HTR-8/SVneo (cell line): ENCODE results near the gene LANCL3.

Experiments
- DNase-seq: peaks from one replicate; pipeline ENCODE4 v3.0.0; 2011; ENCODE audit warnings: low spot score, mixed read lengths; ENCODE audit not compliant: insufficient read length
- FAIRE-seq: peaks from 2 replicates; lab custom pipeline; 2011; peaks lifted over from hg19 to GRCh38; lab: Jason Lieb, UNC

The LANCL3 gene

DNA sequence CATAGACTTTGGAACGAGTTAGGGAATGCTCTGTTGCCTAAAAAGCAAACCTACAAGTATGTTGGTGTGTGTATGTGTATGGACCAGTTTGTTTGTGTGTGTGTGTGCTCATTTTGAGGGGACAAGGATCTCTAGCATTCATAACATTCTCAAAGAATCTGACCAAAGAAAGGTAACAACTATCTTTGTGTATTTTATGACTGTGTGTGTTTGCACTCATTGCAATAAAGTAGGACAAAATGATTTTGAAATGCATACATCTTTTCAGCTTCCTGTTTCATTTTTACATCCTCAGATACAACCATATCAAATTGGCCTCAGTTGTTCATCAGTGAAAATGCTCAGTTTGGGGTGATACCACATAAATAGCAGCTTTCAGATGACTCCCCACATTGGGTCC lies 105.8 kb downstream of the LANCL3 start:
- no peak for FAIRE-seq
- DNase-seq, result no peak

DNA sequence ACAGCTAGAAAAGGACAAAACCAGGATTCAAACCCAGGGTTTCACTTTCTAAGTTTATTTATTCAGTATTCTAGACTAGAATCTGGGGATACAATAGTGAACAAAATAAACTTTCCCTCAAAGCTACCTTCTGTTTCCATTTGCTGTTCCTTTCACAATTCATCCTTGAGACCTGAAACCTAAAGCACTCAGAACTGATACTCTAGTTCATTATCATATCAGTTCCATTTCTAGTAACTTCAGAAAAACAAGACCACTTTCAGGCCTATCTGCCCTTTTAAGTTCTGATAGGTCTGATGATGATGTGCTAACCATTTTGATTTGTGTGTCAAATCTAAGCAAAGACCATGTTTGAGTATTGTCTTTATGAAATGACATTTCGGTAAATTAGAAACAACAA lies 106.3 kb downstream of the LANCL3 start:
- no peak for DNase-seq
- FAIRE-seq, result no peak

GRCh38 chrX:37678574-37678973 lies 107.1 kb downstream of the LANCL3 start:
- no peak for DNase-seq
- no peak for FAIRE-seq

- FAIRE-seq, result no peak
- no peak for DNase-seq
These were observed 107.8 kb downstream of the LANCL3 start for GRCh38 chrX:37679230-37679629.

DNA sequence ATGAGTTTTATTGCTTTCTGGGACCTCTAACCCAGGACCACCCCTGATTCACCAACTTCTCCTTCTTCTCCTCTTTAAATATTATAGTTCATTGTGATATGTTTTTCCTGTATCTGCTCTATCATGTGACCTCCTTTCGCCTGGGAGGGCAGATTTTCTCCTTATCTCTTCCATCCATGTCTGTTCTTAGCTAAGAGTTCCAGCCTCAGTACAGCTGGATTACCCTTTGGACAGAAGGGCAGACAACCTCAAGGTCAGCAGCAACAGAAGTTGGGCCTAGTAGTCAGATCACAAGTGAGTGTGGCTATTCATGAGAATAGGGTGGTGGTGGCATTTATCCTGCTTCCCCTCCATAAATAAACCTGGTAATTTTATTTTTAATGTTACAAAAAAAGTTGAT lies 108.4 kb downstream of the LANCL3 start:
- no peak for DNase-seq
- FAIRE-seq, result no peak

DNA sequence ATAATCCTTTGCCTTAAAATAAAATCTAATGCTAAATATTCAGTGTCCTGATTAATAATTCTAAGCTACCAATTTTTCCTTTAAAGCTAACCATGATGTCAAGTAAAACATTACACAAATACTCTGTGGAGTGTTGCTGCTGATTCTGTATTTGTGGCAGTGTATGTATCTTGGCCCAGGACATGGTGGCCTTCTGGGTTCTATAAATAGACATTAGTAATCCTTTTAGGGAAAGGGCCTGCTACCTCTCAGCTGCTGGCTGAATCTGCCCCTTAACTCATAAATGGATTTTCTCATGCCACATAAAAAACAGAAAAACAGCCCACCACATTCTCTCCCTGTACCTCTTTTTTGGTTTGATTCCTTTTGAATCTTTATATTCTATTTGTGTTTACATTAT lies 113.0 kb downstream of the LANCL3 start:
- DNase-seq, result no peak
- FAIRE-seq, result no peak

GRCh38 chrX:37684973-37685372 lies 113.5 kb downstream of the LANCL3 start:
- DNase-seq, result no peak
- no peak for FAIRE-seq

DNA sequence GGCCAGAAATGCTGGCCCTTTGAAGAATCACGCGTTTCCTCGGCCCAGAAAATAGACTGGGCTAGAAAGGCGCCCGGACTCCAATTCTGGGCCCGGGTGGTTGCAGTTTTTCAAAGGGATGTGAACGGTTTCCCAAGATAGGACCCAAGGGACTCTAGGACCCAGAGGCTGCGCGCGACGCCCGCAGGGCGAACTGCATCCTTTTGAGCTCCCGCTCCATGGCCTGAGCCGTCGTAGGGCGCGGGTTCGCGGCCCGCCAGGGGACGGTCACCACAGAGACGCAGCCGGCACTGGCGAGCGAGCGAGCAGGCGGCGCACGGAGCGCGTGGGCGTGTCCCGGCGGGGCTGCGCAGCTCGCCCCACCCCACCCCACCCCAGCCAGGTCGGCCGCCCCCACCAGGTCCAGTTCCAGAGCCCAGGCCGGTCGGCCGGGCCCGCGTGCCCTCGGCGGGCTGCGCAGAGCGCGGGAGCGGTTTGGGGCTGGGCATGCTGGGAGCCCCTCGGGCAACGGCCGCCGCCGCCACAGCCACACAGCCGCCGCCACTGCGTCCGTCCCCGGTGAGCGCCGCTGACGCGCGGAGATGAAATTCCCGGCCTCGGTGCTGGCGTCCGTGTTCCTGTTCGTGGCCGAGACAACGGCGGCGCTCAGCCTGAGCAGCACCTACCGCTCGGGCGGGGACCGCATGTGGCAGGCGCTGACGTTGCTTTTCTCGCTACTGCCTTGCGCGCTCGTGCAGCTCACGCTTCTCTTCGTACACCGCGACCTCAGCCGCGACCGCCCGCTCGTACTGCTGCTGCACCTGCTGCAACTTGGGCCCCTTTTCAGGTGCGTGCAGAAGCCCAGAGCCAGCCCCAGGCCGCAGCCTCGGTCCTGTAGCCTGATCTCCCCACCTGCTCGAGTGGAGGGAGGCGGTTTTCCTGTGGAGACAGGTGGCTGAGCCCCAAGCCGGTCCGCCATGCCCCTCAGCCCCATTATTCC lies 114.2 kb downstream of the LANCL3 start, which contains the start of gene XK:
Gene XK, plus strand, starts transcription at position 411 of the 979 bp plus-strand sequence. Its CDS starts 171 bp downstream, at position 582.
- FAIRE-seq (peak; percentile 69), DNase-seq (peak; percentile 5)

DNA sequence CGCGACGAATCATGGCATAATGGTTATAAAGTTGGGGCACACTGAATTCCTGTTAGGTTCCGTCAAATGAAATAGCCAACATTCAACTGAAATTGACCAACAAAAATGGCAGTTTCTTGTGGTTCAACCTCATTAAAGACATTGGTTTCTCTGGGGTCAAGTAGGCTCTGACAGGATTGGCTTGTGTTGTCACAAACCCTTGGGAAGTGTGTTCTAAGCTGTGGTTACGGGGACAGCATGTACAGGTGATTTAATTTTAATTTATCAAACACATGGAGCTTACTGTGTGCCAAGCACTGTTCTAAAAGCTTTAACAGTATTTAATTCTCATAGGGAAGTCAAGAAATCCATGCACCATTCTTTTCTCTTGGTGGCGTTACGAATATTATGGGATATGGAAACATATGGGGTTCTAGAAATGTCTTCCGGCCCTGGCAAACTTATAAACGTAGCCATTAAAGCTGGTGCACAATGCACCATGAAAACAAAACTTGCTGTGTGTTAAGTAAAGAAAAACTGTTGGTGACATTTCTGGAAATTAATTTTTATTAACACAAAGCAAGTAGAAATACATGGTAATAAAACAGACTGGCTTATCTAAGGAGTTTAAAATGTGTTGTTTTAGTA lies 115.0 kb downstream of the LANCL3 start:
- no peak for DNase-seq
- no peak for FAIRE-seq

- FAIRE-seq (no peak), DNase-seq (no peak)
These were observed 115.5 kb downstream of the LANCL3 start for GRCh38 chrX:37686996-37687395.

DNA sequence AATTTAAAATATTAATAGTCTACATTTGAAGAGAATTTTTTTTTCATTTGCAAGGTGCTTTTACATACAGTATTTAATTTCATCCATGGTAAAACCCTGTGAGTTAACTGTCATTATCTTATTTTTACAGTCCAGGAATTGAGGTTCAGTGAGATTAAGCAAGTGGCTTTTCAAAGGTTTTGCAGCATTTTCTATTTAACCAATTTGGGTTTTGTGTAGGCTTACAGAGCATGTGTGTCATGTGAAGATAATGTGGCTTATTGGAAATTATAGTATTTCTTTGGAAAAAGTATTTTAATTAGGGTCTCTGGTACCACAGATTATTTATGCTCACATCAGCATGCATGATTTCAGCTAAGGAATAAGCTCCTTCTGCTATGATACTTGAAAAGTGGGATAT lies 118.7 kb downstream of the LANCL3 start:
- FAIRE-seq, result no peak

GRCh38 chrX:37692918-37693317 lies 121.5 kb downstream of the LANCL3 start:
- FAIRE-seq, result no peak
- DNase-seq, result no peak

More for the DNA sequence above, 118.7 kb downstream of the LANCL3 start:
- no peak for DNase-seq

DNA sequence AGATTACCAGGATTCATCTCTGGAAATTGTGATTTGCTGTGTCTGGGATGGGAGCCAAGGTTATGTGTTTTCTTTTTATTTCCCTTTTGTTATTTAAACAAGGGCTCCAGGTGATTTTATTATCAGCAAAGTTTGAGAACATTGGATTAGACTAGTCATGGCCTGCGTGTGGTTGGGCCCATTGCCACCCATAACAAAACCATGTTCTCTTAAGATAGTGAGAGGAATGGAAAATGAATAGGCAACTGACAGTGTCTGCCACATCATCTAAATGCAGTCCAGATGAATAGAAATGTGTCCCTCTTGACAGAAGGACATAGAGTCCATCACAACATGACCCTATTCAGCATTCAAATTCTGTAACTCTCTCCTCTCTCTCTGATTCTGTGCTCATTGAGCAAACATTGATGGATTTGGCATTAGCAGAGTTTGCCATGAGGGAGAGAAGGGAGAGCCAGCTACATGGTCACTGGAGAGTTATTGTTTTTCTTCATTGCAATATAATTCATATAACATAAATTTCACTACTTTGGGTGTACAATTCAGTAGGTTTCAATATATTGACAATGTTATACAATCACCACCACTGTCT lies 125.8 kb downstream of the LANCL3 start:
- no peak for DNase-seq
- FAIRE-seq, result no peak

GRCh38 chrX:37701588-37701987 lies 130.1 kb downstream of the LANCL3 start:
- DNase-seq (no peak), FAIRE-seq (no peak)

GRCh38 chrX:37711991-37712390 lies 140.5 kb downstream of the LANCL3 start:
- FAIRE-seq, result no peak
- DNase-seq, result no peak

DNA sequence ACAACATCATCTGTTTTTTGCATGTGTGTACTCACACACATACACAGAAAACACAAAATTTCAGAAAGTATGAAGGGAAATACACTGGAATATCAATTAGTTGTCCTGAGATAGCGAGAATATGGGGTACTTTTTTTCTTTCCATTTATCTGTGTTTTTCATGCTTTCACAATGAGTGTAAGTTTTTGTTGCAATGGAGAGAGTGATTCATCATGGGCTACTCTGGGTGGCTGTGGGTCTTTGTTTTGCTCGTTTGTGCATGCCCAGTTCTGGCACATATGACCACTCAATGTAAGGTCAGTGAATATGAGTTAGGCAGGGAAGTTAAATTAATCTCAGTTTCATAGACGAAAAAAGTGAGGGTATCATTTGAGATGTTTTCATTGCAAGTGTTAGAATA lies 141.0 kb downstream of the LANCL3 start:
- FAIRE-seq (no peak), DNase-seq (no peak)

DNA sequence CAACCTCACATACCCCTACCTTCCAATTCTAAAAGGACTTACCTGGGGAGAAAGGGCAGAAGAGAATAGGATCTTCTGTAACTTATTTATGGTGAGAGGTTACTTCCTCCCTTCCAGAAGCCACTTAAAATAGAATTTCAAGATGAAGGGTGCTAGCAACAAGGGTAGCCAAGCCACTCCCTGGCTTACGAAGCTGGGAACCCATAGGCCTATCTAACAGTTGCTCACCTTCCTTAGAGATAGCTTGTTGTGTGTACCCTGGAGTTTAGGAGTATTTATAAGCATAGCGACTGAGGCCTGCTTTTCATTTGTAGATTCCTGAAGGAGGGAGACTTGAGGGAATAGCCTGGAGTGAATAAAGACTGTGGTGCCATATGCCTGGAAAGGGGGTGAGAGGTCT lies 143.0 kb downstream of the LANCL3 start:
- no peak for FAIRE-seq

GRCh38 chrX:37716602-37717001 lies 145.1 kb downstream of the LANCL3 start:
- FAIRE-seq (no peak), DNase-seq (no peak)

More for the DNA sequence above, 143.0 kb downstream of the LANCL3 start:
- no peak for DNase-seq

DNA sequence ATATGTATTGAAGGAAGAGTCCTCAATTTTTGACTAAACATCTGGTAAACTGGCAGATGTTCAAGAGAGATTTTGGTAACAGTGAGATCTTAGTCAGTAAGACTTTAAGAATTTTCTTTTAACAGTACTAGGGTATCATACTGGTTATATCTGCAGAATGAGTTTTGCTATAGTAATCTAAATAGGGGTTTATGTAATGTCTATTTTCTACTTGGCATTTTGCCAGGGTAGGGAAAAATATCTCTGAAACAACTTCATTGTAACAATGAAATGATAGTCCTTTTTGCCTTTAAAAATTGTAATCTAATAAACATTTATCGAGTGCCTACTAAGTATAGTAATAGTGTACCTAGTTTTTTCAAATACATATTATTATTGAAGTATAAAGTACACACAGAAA lies 146.2 kb downstream of the LANCL3 start:
- DNase-seq, result no peak
- no peak for FAIRE-seq

DNA sequence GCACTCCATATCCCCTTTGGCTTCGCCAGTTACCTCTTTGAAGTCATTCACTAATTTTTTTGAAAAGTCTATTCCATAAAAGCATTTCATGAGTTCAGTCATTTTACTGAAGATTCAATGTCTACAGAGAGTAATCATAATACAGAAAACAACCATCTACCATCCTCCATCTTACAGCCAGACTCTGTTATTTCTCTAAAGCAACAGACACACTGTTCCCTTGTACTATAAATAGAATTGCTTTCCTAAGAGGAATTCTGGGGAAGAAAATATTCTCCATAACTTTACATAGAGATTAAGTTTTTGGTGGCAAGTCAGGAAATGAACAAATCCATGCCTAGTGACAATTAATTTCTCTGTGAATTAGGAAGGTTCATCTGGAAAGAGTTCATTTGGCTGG lies 151.1 kb downstream of the LANCL3 start:
- no peak for DNase-seq
- no peak for FAIRE-seq

DNA sequence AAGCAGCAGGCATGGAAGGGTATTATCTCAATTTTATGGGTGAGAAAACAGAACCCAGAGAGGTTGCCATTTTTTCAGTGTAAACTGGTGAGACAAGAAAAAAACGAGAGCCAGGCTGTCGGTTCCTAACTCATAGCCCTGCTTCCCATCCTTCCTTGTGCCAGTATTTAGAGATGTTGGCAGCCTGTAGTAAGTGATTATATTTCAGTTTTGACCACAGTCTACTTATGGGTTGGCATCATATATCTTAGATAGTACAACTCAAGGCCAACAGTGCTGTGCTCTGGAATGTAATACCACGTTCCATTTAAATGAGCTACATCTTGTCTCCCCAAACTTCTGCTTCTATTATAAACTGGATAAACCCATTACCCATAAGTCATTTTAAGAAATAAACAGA lies 154.9 kb downstream of the LANCL3 start:
- DNase-seq, result no peak
- FAIRE-seq, result no peak
